ENCODE results near the gene LYZL1. TPM values are rescaled to one million over a fixed set of nuclear protein-coding genes. Genes with fewer than 3 reads are reported as not detected.

Gene LYZL1
- polyA plus RNA-seq, 1 of the 3 experiments (the other 2 are of a cell fraction): not detected

- no peaks in the 10 kb centered on the region for H3F3A ChIP-seq (replicated peaks; ENCODE audit: insufficient read depth)
- no peaks in the 10 kb centered on the region; the same call in 1 of the 2 replicates for H3K27me3 ChIP-seq (ENCODE audit: insufficient read depth)
- no peaks in the 10 kb centered on the region for H3K9me2 ChIP-seq
- no peak overlapping the region for H3K27ac ChIP-seq (ENCODE audit: low read depth in 2 of 2, low read length in 1 of 2)
- ChIA-PET CTCF (no interaction called here), POLR2A (no interaction called here)
- TF ChIP-seq SIN3A (IDR thresholded peaks at IDR 0.05; ENCODE audit: borderline replicate concordance, low read depth, low read length) (no peak), CHD2 (IDR thresholded peaks at IDR 0.05; ENCODE audit: low read length, partially characterized antibody) (no peak), TEAD4 (IDR thresholded peaks at IDR 0.05; ENCODE audit: borderline replicate concordance, insufficient read depth) (no peak), FOXM1 (IDR thresholded peaks at IDR 0.05; ENCODE audit: low read depth) (no peak), TCF12 (IDR thresholded peaks at IDR 0.05) (no peak), RXRA (IDR thresholded peaks at IDR 0.05; ENCODE audit: borderline replicate concordance, low read depth) (no peak), SMC3 (IDR thresholded peaks at IDR 0.05; ENCODE audit: low read depth, low read length) (no peak)
- TF ChIP-seq, protein P1, sequence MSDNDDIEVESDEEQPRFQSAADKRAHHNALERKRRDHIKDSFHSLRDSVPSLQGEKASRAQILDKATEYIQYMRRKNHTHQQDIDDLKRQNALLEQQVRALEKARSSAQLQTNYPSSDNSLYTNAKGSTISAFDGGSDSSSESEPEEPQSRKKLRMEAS (IDR thresholded peaks at IDR 0.05; ENCODE audit: low read depth): no peak
- H4K20me1 ChIP-seq (ENCODE audit: insufficient read depth): no peaks in the 10 kb centered on the region
- H3K79me2 ChIP-seq (ENCODE audit: insufficient read depth): no peaks in the 10 kb centered on the region
- H3K36me3 ChIP-seq (replicated peaks in 1 of 2; ENCODE audit: control insufficient read depth in 1 of 2, insufficient read depth in 2 of 2, low read length in 1 of 2): no peaks in the 10 kb centered on the region
- H3K4me3 ChIP-seq (ENCODE audit: low read depth in 2 of 2, low read length in 1 of 2): no peak overlapping the region
- WGBS (ENCODE audit: low lambda C conversion rate): 43% methylated on average over 2 of the region's 2 CpGs
- no peaks in the 10 kb centered on the region; a peak in 1 of 4 replicates for H3K4me1 ChIP-seq (ENCODE audit: control insufficient read depth in 1 of 2, insufficient read depth in 2 of 2, low read depth in 1 of 2, low read length in 1 of 2)
- no peak overlapping the region for H2AFZ ChIP-seq (ENCODE audit: low read depth)
- no peak overlapping the region for H3K9ac ChIP-seq
- H3K9me3 ChIP-seq: no peaks in the 10 kb centered on the region
- DNase-seq: no peak
- no peak overlapping the region for H3K4me2 ChIP-seq
These were observed 17.0 kb upstream of the LYZL1 start for GRCh38 chr10:29271877-29272276.

DNA sequence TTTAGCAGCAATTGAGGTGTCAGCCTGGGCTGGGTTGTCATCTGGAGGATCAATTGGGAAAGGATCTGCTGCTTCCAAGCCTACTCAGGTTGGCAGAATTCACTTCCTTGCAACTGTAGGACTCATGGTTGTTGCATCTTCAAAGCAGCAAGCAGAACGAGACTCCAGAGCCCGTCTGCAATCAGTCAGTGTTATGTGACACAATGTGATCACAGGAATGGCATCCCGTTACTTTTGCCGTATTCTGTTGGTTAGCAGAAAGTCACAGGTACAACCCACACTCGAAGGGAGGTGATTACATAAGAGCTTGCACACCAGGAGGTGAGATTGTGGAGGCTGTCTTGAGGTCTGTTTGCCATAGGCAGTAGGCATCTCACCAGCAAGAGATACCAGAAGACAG lies 15.4 kb upstream of the LYZL1 start:
- Histone ChIP-seq H4K20me1 (ENCODE audit: insufficient read depth) (no peaks in the 10 kb centered on the region), H3K27ac (ENCODE audit: low read depth in 2 of 2, low read length in 1 of 2) (no peak overlapping the region), H3K27me3 (ENCODE audit: insufficient read depth) (no peaks in the 10 kb centered on the region; the same call in 1 of the 2 replicates), H3K4me2 (no peak overlapping the region), H3K9me3 (no peaks in the 10 kb centered on the region), H3K4me3 (ENCODE audit: low read depth in 2 of 2, low read length in 1 of 2) (no peak overlapping the region), H3K79me2 (ENCODE audit: insufficient read depth) (no peaks in the 10 kb centered on the region), H2AFZ (ENCODE audit: low read depth) (no peak overlapping the region), H3K4me1 (ENCODE audit: control insufficient read depth in 1 of 2, insufficient read depth in 2 of 2, low read depth in 1 of 2, low read length in 1 of 2) (peaks cover 0 to 5% of the 10 kb centered on the region in 2 experiments; a peak in 2 of 4 replicates), H3F3A (replicated peaks; ENCODE audit: insufficient read depth) (no peaks in the 10 kb centered on the region), H3K9me2 (no peaks in the 10 kb centered on the region), H3K9ac (no peak overlapping the region), H3K36me3 (replicated peaks in 1 of 2; ENCODE audit: control insufficient read depth in 1 of 2, insufficient read depth in 2 of 2, low read length in 1 of 2) (no peaks in the 10 kb centered on the region)
- ChIA-PET CTCF (interaction anchor here (1.0 kb wide), 1 partner anchor 610 kb away, joined by 3 read pairs; no protein-coding TSS in a partner anchor), POLR2A (no interaction called here)
- DNase-seq: no peak
- 55% methylated on average over 5 of the region's 5 CpGs for WGBS (ENCODE audit: low lambda C conversion rate)
- TF ChIP-seq TEAD4 (IDR thresholded peaks at IDR 0.05; ENCODE audit: borderline replicate concordance, insufficient read depth) (no peak), SIN3A (IDR thresholded peaks at IDR 0.05; ENCODE audit: borderline replicate concordance, low read depth, low read length) (no peak), SMC3 (IDR thresholded peaks at IDR 0.05; ENCODE audit: low read depth, low read length) (no peak), REST (IDR thresholded peaks at IDR 0.05; ENCODE audit: low read depth, low read length) (no peak), TCF12 (IDR thresholded peaks at IDR 0.05) (no peak), FOXM1 (IDR thresholded peaks at IDR 0.05; ENCODE audit: low read depth) (no peak), NRF1 (IDR thresholded peaks at IDR 0.05; ENCODE audit: low read depth, low read length) (no peak), ZBTB33 (IDR thresholded peaks at IDR 0.05; ENCODE audit: borderline replicate concordance, low read depth) (no peak), POLR2AphosphoS5 (IDR thresholded peaks at IDR 0.05; ENCODE audit: low read depth, low read length) (no peak), MEF2A (IDR thresholded peaks at IDR 0.05; ENCODE audit: borderline replicate concordance, low read depth) (no peak), FOSL2 (IDR thresholded peaks at IDR 0.05; ENCODE audit: borderline replicate concordance, low read depth) (no peak)
- TF ChIP-seq, protein P2, sequence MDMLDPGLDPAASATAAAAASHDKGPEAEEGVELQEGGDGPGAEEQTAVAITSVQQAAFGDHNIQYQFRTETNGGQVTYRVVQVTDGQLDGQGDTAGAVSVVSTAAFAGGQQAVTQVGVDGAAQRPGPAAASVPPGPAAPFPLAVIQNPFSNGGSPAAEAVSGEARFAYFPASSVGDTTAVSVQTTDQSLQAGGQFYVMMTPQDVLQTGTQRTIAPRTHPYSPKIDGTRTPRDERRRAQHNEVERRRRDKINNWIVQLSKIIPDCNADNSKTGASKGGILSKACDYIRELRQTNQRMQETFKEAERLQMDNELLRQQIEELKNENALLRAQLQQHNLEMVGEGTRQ (IDR thresholded peaks at IDR 0.05; ENCODE audit: borderline replicate concordance, low read depth, low read length): no peak
- TF ChIP-seq, protein P3, sequence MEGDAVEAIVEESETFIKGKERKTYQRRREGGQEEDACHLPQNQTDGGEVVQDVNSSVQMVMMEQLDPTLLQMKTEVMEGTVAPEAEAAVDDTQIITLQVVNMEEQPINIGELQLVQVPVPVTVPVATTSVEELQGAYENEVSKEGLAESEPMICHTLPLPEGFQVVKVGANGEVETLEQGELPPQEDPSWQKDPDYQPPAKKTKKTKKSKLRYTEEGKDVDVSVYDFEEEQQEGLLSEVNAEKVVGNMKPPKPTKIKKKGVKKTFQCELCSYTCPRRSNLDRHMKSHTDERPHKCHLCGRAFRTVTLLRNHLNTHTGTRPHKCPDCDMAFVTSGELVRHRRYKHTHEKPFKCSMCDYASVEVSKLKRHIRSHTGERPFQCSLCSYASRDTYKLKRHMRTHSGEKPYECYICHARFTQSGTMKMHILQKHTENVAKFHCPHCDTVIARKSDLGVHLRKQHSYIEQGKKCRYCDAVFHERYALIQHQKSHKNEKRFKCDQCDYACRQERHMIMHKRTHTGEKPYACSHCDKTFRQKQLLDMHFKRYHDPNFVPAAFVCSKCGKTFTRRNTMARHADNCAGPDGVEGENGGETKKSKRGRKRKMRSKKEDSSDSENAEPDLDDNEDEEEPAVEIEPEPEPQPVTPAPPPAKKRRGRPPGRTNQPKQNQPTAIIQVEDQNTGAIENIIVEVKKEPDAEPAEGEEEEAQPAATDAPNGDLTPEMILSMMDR (IDR thresholded peaks at IDR 0.05): no peak
- TF ChIP-seq, protein P4, sequence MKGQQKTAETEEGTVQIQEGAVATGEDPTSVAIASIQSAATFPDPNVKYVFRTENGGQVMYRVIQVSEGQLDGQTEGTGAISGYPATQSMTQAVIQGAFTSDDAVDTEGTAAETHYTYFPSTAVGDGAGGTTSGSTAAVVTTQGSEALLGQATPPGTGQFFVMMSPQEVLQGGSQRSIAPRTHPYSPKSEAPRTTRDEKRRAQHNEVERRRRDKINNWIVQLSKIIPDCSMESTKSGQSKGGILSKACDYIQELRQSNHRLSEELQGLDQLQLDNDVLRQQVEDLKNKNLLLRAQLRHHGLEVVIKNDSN (IDR thresholded peaks at IDR 0.05; ENCODE audit: borderline replicate concordance, low read depth): no peak

All from SK-N-SH (cell line).